Measurements from ENCODE around the gene DGKG. TPM values are rescaled to one million over a fixed set of nuclear protein-coding genes. Genes with fewer than 3 reads are reported as not detected.

Gene DGKG
- total and polyA plus RNA-seq, 9 of the 15 experiments (the other 6 are each of a cell fraction or from before 2014, with no cell fraction given): 0.01 to 0.36 (median 0.15) TPM

GRCh38 chr3:186283096-186283495, 78.9 kb downstream of the DGKG start:
- Histone ChIP-seq H3K4me3 (no peak overlapping the region), H3K36me3 (ENCODE audit: control insufficient read depth, insufficient read depth, low read length) (no peaks in the 10 kb centered on the region), H3K27me3 (ENCODE audit: control insufficient read depth in 2 of 2, insufficient read depth in 2 of 2, low read length in 2 of 2) (peaks cover 10 to 27% of the 10 kb centered on the region in 2 experiments; a peak in 4 of 5 replicates), H3K9me1 (ENCODE audit: control insufficient read depth, insufficient read depth, low read length) (no peaks in the 10 kb centered on the region), H4K20me1 (replicated peaks; ENCODE audit: control insufficient read depth, insufficient read depth, low read length) (no peaks in the 10 kb centered on the region), H3K9ac (ENCODE audit: insufficient read depth in 1 of 2, low read depth in 2 of 2, low read length in 2 of 2) (no peak overlapping the region), H3K4me2 (ENCODE audit: insufficient read depth, low read length) (no peak overlapping the region), H3K27ac (ENCODE audit: extremely low read depth, low read depth, low read length) (no peak overlapping the region), H2AFZ (ENCODE audit: low read depth, low read length) (no peak overlapping the region), H3K4me1 (replicated peaks in 1 of 2; ENCODE audit: control insufficient read depth in 2 of 2, insufficient read depth in 2 of 2, low read length in 2 of 2) (no peaks in the 10 kb centered on the region), H3K79me2 (ENCODE audit: control insufficient read depth, insufficient read depth, low read length) (no peaks in the 10 kb centered on the region), H3K9me3 (replicated peaks; ENCODE audit: control insufficient read depth, insufficient read depth, low read depth, low read length) (no peaks in the 10 kb centered on the region)
- no TSS peak for BruUV-seq (replicated peaks)
- DNase-seq (ENCODE audit: extremely low read depth in 1 of 4, low spot score in 3 of 4) (no peak), FAIRE-seq (no peak), ATAC-seq (no peak)
- TF ChIP-seq ATF3 (IDR thresholded peaks at IDR 0.05): peak; percentile 32; the same call in 1 of the 2 replicates
- no peak for TF ChIP-seq ATF3 (CRISPR knock-in tag; conservative IDR thresholded peaks at IDR 0.05)
- no peak for TF ChIP-seq IRF2 (CRISPR knock-in tag; IDR thresholded peaks at IDR 0.05)
- POLR2A ChIA-PET: interaction anchor here (0.7 kb wide), 1 partner anchor 240 kb away, joined by 3 read pairs; no protein-coding TSS in a partner anchor
- WGBS (ENCODE audit: insufficient coverage, low coverage, missing lambda C conversion rate): 2% methylated on average over 8 of the region's 8 CpGs
- CTCF ChIA-PET (ENCODE audit: low intra/inter-chr PET ratio): no interaction called here
- in situ Hi-C loops (cut with MboI) (no loop called here), intact Hi-C loops (cut with micrococcal nuclease) (no loop called here)

GRCh38 chr3:186281176-186281575, 80.9 kb downstream of the DGKG start:
- no peak overlapping the region for H3K27ac ChIP-seq (ENCODE audit: extremely low read depth, low read depth, low read length)
- no peaks in the 10 kb centered on the region for H3K79me2 ChIP-seq (ENCODE audit: control insufficient read depth, insufficient read depth, low read length)
- no peaks in the 10 kb centered on the region for H3K9me1 ChIP-seq (ENCODE audit: control insufficient read depth, insufficient read depth, low read length)
- no peaks in the 10 kb centered on the region for H4K20me1 ChIP-seq (replicated peaks; ENCODE audit: control insufficient read depth, insufficient read depth, low read length)
- no peaks in the 10 kb centered on the region for H3K4me1 ChIP-seq (replicated peaks in 1 of 2; ENCODE audit: control insufficient read depth in 2 of 2, insufficient read depth in 2 of 2, low read length in 2 of 2)
- H3K36me3 ChIP-seq (ENCODE audit: control insufficient read depth, insufficient read depth, low read length): no peaks in the 10 kb centered on the region
- no peak overlapping the region for H2AFZ ChIP-seq (ENCODE audit: low read depth, low read length)
- H3K9ac ChIP-seq (ENCODE audit: insufficient read depth in 1 of 2, low read depth in 2 of 2, low read length in 2 of 2): no peak overlapping the region
- BruUV-seq (replicated peaks): no TSS peak
- peaks cover 10 to 31% of the 10 kb centered on the region in 2 experiments; a peak in 4 of 5 replicates for H3K27me3 ChIP-seq (ENCODE audit: control insufficient read depth in 2 of 2, insufficient read depth in 2 of 2, low read length in 2 of 2)
- DNase-seq (ENCODE audit: extremely low read depth in 1 of 4, low spot score in 3 of 4) (no peak), ATAC-seq (no peak), FAIRE-seq (no peak)
- POLR2A ChIA-PET: interaction anchor here (0.6 kb wide), 1 partner anchor 47 kb away, joined by 3 read pairs; no protein-coding TSS in a partner anchor
- intact Hi-C loops (cut with micrococcal nuclease) (no loop called here), in situ Hi-C loops (cut with MboI) (no loop called here)
- no peak overlapping the region for H3K4me3 ChIP-seq
- 0% methylated on average over 2 of the region's 2 CpGs for WGBS (ENCODE audit: insufficient coverage, low coverage, missing lambda C conversion rate)
- CTCF ChIA-PET (ENCODE audit: low intra/inter-chr PET ratio): no interaction called here
- TF ChIP-seq THRAP3 (IDR thresholded peaks at IDR 0.05; ENCODE audit: borderline replicate concordance): no peak
- H3K9me3 ChIP-seq (replicated peaks; ENCODE audit: control insufficient read depth, insufficient read depth, low read depth, low read length): no peaks in the 10 kb centered on the region
- H3K4me2 ChIP-seq (ENCODE audit: insufficient read depth, low read length): no peak overlapping the region
